Measurements from ENCODE around the gene HPCAL1.

The HPCAL1 gene

DNA sequence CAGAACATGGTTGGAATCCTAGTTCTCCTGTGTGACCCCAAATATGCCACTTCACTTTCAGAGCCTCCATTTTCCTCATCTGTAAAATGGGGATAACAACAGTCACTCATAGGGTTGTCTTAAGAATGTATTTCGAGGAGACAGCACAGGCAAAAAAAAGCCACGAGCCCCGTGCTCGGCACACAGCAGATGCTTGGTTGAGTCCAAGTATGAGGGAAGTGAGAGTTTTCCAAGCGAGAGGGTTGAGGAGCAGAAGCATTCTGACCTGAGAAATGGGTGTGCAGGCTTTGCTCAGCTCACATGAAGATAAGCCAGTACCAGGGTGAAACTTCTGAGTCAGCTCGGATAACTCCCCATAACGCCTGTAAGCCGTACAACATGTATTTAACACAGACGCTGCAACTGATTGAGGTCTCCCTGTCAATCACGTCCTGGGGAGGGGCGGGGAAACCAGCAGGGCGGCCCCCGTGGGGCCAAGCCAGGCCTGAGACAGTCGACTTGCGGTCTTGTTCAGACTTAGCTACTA, 168.4 kb downstream of the HPCAL1 start:
- H3K36me3 ChIP-seq (ENCODE audit: control insufficient read depth, low read length) = no peaks in the 10 kb centered on the region
- no peaks in the 10 kb centered on the region for H3K9me3 ChIP-seq (ENCODE audit: control insufficient read depth, insufficient read depth, low read length)
- H4K20me1 ChIP-seq (ENCODE audit: control insufficient read depth, insufficient read depth, low read depth, low read length) = no peaks in the 10 kb centered on the region
- H3K27ac ChIP-seq (ENCODE audit: low read depth, low read length) = no peak overlapping the region
- H3K79me2 ChIP-seq (ENCODE audit: control insufficient read depth, low read length) = no peaks in the 10 kb centered on the region
- H3K4me1 ChIP-seq (ENCODE audit: control insufficient read depth, low read length) = no peaks in the 10 kb centered on the region
- H3K9me2 ChIP-seq (replicated peaks; ENCODE audit: control insufficient read depth, low read length) = no peaks in the 10 kb centered on the region
- H3K4me2 ChIP-seq (ENCODE audit: low read length) = no peak overlapping the region
- no peaks in the 10 kb centered on the region for H3F3A ChIP-seq (ENCODE audit: control insufficient read depth, insufficient read depth)
- H3K27me3 ChIP-seq (ENCODE audit: control insufficient read depth, low read length) = peaks cover 6% of the 10 kb centered on the region
- TF ChIP-seq CTCF (IDR thresholded peaks at IDR 0.05; ENCODE audit: low read depth, low read length, poor library complexity, severe bottlenecking) (no peak), EZH2phosphoT487 (IDR thresholded peaks at IDR 0.05; ENCODE audit: borderline replicate concordance, low read length) (no peak)
- H3K4me3 ChIP-seq (ENCODE audit: low read length) = no peak overlapping the region

DNA sequence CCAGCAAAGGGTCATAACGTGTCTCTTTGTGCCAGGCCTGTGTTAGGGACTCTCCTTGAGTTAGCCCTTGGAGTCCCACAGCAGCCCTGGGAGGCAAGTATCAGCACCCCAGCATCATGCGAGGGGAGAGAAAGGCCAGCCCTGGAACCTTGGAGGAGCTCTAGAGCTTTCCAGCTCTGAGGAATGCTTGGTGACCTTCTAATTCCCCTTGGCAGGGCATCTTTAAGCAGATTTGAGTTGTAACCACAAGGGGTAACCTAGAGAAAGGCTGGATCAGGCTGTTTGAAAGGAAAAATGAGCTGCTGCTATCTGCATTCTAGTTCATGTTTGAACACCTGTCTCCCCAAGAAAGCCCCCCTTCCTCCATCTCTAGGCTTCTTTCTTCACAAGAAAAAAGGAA, 169.3 kb downstream of the HPCAL1 start:
- no peak overlapping the region for H3K4me2 ChIP-seq (ENCODE audit: low read length)
- TF ChIP-seq CTCF (IDR thresholded peaks at IDR 0.05; ENCODE audit: low read depth, low read length, poor library complexity, severe bottlenecking) = no peak
- TF ChIP-seq EZH2phosphoT487 (IDR thresholded peaks at IDR 0.05; ENCODE audit: borderline replicate concordance, low read length) = no peak
- no peaks in the 10 kb centered on the region for H4K20me1 ChIP-seq (ENCODE audit: control insufficient read depth, insufficient read depth, low read depth, low read length)
- H3K79me2 ChIP-seq (ENCODE audit: control insufficient read depth, low read length) = no peaks in the 10 kb centered on the region
- peaks cover 6% of the 10 kb centered on the region for H3K27me3 ChIP-seq (ENCODE audit: control insufficient read depth, low read length)
- H3K9me2 ChIP-seq (replicated peaks; ENCODE audit: control insufficient read depth, low read length) = no peaks in the 10 kb centered on the region
- H3K27ac ChIP-seq (ENCODE audit: low read depth, low read length) = no peak overlapping the region
- H3K4me3 ChIP-seq (ENCODE audit: low read length) = no peak overlapping the region
- H3F3A ChIP-seq (ENCODE audit: control insufficient read depth, insufficient read depth) = no peaks in the 10 kb centered on the region
- no peaks in the 10 kb centered on the region for H3K9me3 ChIP-seq (ENCODE audit: control insufficient read depth, insufficient read depth, low read length)
- H3K4me1 ChIP-seq (ENCODE audit: control insufficient read depth, low read length) = no peaks in the 10 kb centered on the region
- no peaks in the 10 kb centered on the region for H3K36me3 ChIP-seq (ENCODE audit: control insufficient read depth, low read length)

DNA sequence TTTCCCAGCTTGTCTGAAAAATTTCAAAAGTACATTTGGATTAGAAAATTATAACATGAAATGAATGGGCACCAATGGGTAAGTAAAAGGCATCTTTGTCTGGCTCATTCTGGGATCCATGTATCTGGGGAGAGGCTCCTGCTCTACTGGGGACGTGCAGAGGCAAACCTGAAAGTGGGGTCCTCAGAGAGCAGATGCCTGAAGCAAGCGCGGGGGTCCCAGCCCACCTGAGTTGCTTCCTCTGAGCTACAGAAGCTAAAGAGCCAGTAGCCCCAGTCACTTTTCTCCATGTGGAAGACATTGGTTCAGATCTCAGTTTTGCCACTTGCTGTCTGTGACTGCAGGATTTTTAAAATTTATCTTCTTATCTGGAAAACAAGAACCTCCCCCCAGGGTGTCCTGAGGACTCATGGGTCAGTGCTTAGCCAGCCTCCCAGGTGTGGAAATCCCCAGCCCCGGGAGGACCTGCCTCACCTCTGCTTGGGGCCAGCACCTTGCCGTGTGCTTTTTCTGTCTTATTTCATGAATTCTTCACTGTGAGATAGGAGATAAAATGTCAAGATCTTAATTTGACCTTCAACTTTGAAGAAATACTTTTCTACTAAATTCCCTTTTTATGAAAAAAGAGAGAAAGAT, 170.5 kb downstream of the HPCAL1 start:
- Histone ChIP-seq H3K27ac (ENCODE audit: low read depth, low read length) (no peak overlapping the region), H3K36me3 (ENCODE audit: control insufficient read depth, low read length) (no peaks in the 10 kb centered on the region), H3K9me2 (replicated peaks; ENCODE audit: control insufficient read depth, low read length) (no peaks in the 10 kb centered on the region), H3K9me3 (ENCODE audit: control insufficient read depth, insufficient read depth, low read length) (no peaks in the 10 kb centered on the region), H3F3A (ENCODE audit: control insufficient read depth, insufficient read depth) (no peaks in the 10 kb centered on the region), H3K4me1 (ENCODE audit: control insufficient read depth, low read length) (peaks cover 11% of the 10 kb centered on the region), H3K79me2 (ENCODE audit: control insufficient read depth, low read length) (no peaks in the 10 kb centered on the region), H3K4me3 (ENCODE audit: low read length) (no peak overlapping the region), H3K4me2 (ENCODE audit: low read length) (no peak overlapping the region), H4K20me1 (ENCODE audit: control insufficient read depth, insufficient read depth, low read depth, low read length) (no peaks in the 10 kb centered on the region), H3K27me3 (ENCODE audit: control insufficient read depth, low read length) (peaks cover 6% of the 10 kb centered on the region)
- TF ChIP-seq CTCF (IDR thresholded peaks at IDR 0.05; ENCODE audit: low read depth, low read length, poor library complexity, severe bottlenecking) = no peak
- TF ChIP-seq EZH2phosphoT487 (IDR thresholded peaks at IDR 0.05; ENCODE audit: borderline replicate concordance, low read length) = no peak
